ENCODE data around the gene UPK1B. TPM values are rescaled to one million over a fixed set of nuclear protein-coding genes. Genes with fewer than 3 reads are reported as not detected.
"Not testable (repeated sequence)": the region's sequence is repeated elsewhere in the genome, so short reads cannot be mapped to it uniquely, and the experiment has no call there.

The UPK1B gene
- total RNA-seq = not detected

GRCh38 chr3:119173325-119173724 is at the start of gene UPK1B:
UPK1B (plus strand) TSS chr3:119173598; CDS start chr3:119186742, 13,144 bp downstream.
- TF ChIP-seq POLR2A (IDR thresholded peaks at IDR 0.05) (no peak), CTCF (IDR thresholded peaks at IDR 0.05) (no peak)

GRCh38 chr3:119125342-119125741 is 48.1 kb upstream of the UPK1B start:
- Histone ChIP-seq H3K9me3 (no peaks in the 10 kb centered on the region), H3K36me3 (no peaks in the 10 kb centered on the region), H3K4me3 (no peak overlapping the region), H3K27ac (no peak overlapping the region), H3K4me1 (no peaks in the 10 kb centered on the region), H3K27me3 (no peaks in the 10 kb centered on the region)
- no peak for DNase-seq
- TF ChIP-seq CTCF (IDR thresholded peaks at IDR 0.05) (no peak), POLR2A (IDR thresholded peaks at IDR 0.05) (no peak)

More at GRCh38 chr3:119173325-119173724, at the start of gene UPK1B:
- no peaks in the 10 kb centered on the region for H3K9me3 ChIP-seq
- no peaks in the 10 kb centered on the region for H3K36me3 ChIP-seq
- H3K27me3 ChIP-seq = no peaks in the 10 kb centered on the region
- H3K27ac ChIP-seq = no peak within 1 kb of the TSS
- H3K4me1 ChIP-seq = no peaks in the 10 kb centered on the region
- DNase-seq = no peak
- no peak within 1 kb of the TSS for H3K4me3 ChIP-seq

- H3K27me3 ChIP-seq = no peaks in the 10 kb centered on the region
- DNase-seq = no peak
- no peak overlapping the region for H3K4me3 ChIP-seq
- no peaks in the 10 kb centered on the region for H3K9me3 ChIP-seq
- no peaks in the 10 kb centered on the region for H3K4me1 ChIP-seq
- H3K36me3 ChIP-seq = no peaks in the 10 kb centered on the region
- TF ChIP-seq POLR2A (IDR thresholded peaks at IDR 0.05) = no peak
- no peak for TF ChIP-seq CTCF (IDR thresholded peaks at IDR 0.05)
- no peak overlapping the region for H3K27ac ChIP-seq
These were observed 47.5 kb upstream of the UPK1B start for GRCh38 chr3:119125742-119126504.

GRCh38 chr3:119130291-119130690 is 43.1 kb upstream of the UPK1B start:
- not testable (repeated sequence) for H3K9me3 ChIP-seq, DNase-seq, H3K27me3 ChIP-seq, H3K36me3 ChIP-seq, H3K4me1 ChIP-seq, H3K4me3 ChIP-seq, H3K27ac ChIP-seq

GRCh38 chr3:119132291-119132690 is 41.1 kb upstream of the UPK1B start:
- DNase-seq, H3K27ac ChIP-seq, H3K4me3 ChIP-seq, H3K27me3 ChIP-seq, H3K36me3 ChIP-seq, H3K9me3 ChIP-seq, H3K4me1 ChIP-seq: not testable (repeated sequence)

GRCh38 chr3:119139360-119139759 is 34.0 kb upstream of the UPK1B start:
- not testable (repeated sequence) for H3K4me1 ChIP-seq, H3K27me3 ChIP-seq, H3K4me3 ChIP-seq, H3K9me3 ChIP-seq, DNase-seq, H3K36me3 ChIP-seq, H3K27ac ChIP-seq

- TF ChIP-seq POLR2A (IDR thresholded peaks at IDR 0.05) = no peak
- no peak for DNase-seq
- Histone ChIP-seq H3K27me3 (no peaks in the 10 kb centered on the region), H3K4me1 (no peaks in the 10 kb centered on the region), H3K4me3 (no peak overlapping the region), H3K9me3 (no peaks in the 10 kb centered on the region), H3K27ac (no peak overlapping the region), H3K36me3 (no peaks in the 10 kb centered on the region)
These were observed 32.9 kb upstream of the UPK1B start for GRCh38 chr3:119140466-119140865.

- no peak for TF ChIP-seq CTCF (IDR thresholded peaks at IDR 0.05)
- no peak for TF ChIP-seq POLR2A (IDR thresholded peaks at IDR 0.05)
- Histone ChIP-seq H3K27ac (no peak overlapping the region), H3K4me3 (no peak overlapping the region), H3K36me3 (no peaks in the 10 kb centered on the region), H3K27me3 (no peaks in the 10 kb centered on the region), H3K9me3 (no peaks in the 10 kb centered on the region), H3K4me1 (no peaks in the 10 kb centered on the region)
- no peak for DNase-seq
These were observed 28.3 kb upstream of the UPK1B start for GRCh38 chr3:119145128-119145499.

All from Peyer's patch (tissue), 4 donors.